Smooth muscle cell of the coronary artery (primary cell): ENCODE results near the gene PCARE. TPM values are rescaled to one million over a fixed set of nuclear protein-coding genes. Genes with fewer than 3 reads are reported as not detected.

Experiments used
- total RNA-seq: library from RNA; depleted of rRNA; stranded (reverse); fragments of >200 nt; gene quantifications from 2 replicates; pipeline ENCODE4 v1.2.3, GENCODE V29; 2014; ENCODE audit warnings: low replicate concordance

PCARE gene
- not detected in 2 replicates for total RNA-seq

GRCh38 chr2:29074411-29074810, at the start of gene PCARE:
Gene PCARE, minus strand, starts transcription at chr2:29074523. Its CDS starts 262 bp downstream, at chr2:29074261.

GRCh38 chr2:29114946-29115609, 40.8 kb upstream of the PCARE start, which contains the start of gene CLIP4:
Gene CLIP4, plus strand, starts transcription at chr2:29115415. Its CDS starts 5,974 bp downstream, at chr2:29121389.

Other genes with a start within 250 kb of the PCARE start
- gene TRMT61B, start 204.2 kb downstream of the PCARE start, total RNA-seq, result 11.0 and 12.0 TPM in 2 replicates
- gene WDR43, start 179.9 kb downstream of the PCARE start, total RNA-seq, result 54.6 and 122 TPM in 2 replicates
- gene TOGARAM2, start 93.2 kb downstream of the PCARE start, total RNA-seq, result 0.23 TPM in 1 of 2 replicates, not detected in the other
- 41.3 and 80.7 TPM in 2 replicates for gene CLIP4, start 40.9 kb upstream of the PCARE start, total RNA-seq